Islet precursor cell (in vitro differentiated cells): ENCODE data around the gene RMND5B.
"Not testable (repeated sequence)": the region's sequence is repeated elsewhere in the genome, so short reads cannot be mapped to it uniquely, and the experiment has no call there.

Source experiments
- DNase-seq: peaks from one replicate; pipeline ENCODE4 v3.0.0-alpha.2; 2018

RMND5B gene

GRCh38 chr5:178114325-178115135, 16.3 kb upstream of the RMND5B start:
- peak; percentile 77 for DNase-seq

- no peak for DNase-seq
Measured at GRCh38 chr5:178115136-178115813, 15.5 kb upstream of the RMND5B start.

GRCh38 chr5:178115814-178116142, 15.0 kb upstream of the RMND5B start:
- DNase-seq: peak; percentile 66

GRCh38 chr5:178116143-178116885, 14.5 kb upstream of the RMND5B start:
- peak; percentile 58 for DNase-seq

- no peak for DNase-seq
Measured at GRCh38 chr5:178117923-178118701, 12.7 kb upstream of the RMND5B start.

GRCh38 chr5:178119915-178120606, 10.8 kb upstream of the RMND5B start:
- no peak for DNase-seq

- peak; percentile 78 for DNase-seq
Measured at GRCh38 chr5:178120607-178121357, 10.0 kb upstream of the RMND5B start.

GRCh38 chr5:178121391-178122276, 9.2 kb upstream of the RMND5B start:
- no peak for DNase-seq

GRCh38 chr5:178122346-178122745, 8.5 kb upstream of the RMND5B start:
- DNase-seq: no peak

- peak; percentile 72 for DNase-seq
Measured at GRCh38 chr5:178123094-178123965, 7.5 kb upstream of the RMND5B start.

- peak; percentile 62 for DNase-seq
Measured at GRCh38 chr5:178123966-178124925, 6.6 kb upstream of the RMND5B start.

GRCh38 chr5:178125253-178125906, 5.4 kb upstream of the RMND5B start:
- DNase-seq: no peak

GRCh38 chr5:178126556-178126955, 4.3 kb upstream of the RMND5B start:
- peak; percentile 87 for DNase-seq

- DNase-seq: peak; percentile 51
Measured at GRCh38 chr5:178127300-178128009, 3.4 kb upstream of the RMND5B start.

- DNase-seq: no peak
Measured at GRCh38 chr5:178129296-178129695, 1.5 kb upstream of the RMND5B start.

- DNase-seq: not testable (repeated sequence)
Measured at GRCh38 chr5:178130234-178130575, 609 bp upstream of the RMND5B start.

GRCh38 chr5:178131446-178131996, 707 bp downstream of the RMND5B start:
- peak; percentile 46 for DNase-seq
